Measurements from ENCODE around the gene SEC24B. TPM values are rescaled to one million over a fixed set of nuclear protein-coding genes. Genes with fewer than 3 reads are reported as not detected.

The SEC24B gene
- total and polyA plus RNA-seq, 9 donors, result 17.2 to 40.7 (median 33.8) TPM

DNA sequence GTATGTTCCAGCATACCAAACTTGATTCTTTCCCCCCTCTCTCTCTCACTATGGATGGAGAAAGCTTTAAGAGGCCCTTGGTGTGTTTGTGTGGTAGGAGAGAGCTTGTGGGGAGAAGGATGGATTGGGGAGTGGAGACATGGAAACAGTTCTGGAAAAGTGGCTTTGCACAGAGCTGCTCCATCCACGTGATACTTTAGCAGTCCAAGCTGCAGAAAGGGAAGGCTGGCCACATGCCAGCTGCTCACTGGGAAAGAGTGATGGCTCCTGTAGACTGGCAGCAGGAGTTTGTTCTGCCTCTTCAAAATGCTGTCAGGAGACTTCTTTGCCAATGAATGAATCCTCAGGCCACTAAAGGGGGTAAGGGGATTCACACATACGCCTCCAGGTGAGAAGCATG is 21.7 kb upstream of the SEC24B start:
- TF ChIP-seq EP300 (IDR thresholded peaks at IDR 0.05) (no peak), POLR2A (IDR thresholded peaks at IDR 0.05) (no peak)
- TF ChIP-seq, protein P1, sequence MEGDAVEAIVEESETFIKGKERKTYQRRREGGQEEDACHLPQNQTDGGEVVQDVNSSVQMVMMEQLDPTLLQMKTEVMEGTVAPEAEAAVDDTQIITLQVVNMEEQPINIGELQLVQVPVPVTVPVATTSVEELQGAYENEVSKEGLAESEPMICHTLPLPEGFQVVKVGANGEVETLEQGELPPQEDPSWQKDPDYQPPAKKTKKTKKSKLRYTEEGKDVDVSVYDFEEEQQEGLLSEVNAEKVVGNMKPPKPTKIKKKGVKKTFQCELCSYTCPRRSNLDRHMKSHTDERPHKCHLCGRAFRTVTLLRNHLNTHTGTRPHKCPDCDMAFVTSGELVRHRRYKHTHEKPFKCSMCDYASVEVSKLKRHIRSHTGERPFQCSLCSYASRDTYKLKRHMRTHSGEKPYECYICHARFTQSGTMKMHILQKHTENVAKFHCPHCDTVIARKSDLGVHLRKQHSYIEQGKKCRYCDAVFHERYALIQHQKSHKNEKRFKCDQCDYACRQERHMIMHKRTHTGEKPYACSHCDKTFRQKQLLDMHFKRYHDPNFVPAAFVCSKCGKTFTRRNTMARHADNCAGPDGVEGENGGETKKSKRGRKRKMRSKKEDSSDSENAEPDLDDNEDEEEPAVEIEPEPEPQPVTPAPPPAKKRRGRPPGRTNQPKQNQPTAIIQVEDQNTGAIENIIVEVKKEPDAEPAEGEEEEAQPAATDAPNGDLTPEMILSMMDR (IDR thresholded peaks at IDR 0.05), result no peak
- Histone ChIP-seq H3K27ac (no peak overlapping the region), H3K27me3 (no peaks in the 10 kb centered on the region), H3K4me1 (ENCODE audit: insufficient read depth) (no peaks in the 10 kb centered on the region), H3K9me3 (no peaks in the 10 kb centered on the region), H3K36me3 (no peaks in the 10 kb centered on the region), H3K4me3 (no peak overlapping the region)
- intact Hi-C loops (cut with DNase I), result no loop called here
- WGBS, 3 donors, result 60 to 72% (median 65%) methylated on average over 2 of the region's 2 CpGs
- peak in 2 of 5 donors; percentile 17 to 24 for DNase-seq

DNA sequence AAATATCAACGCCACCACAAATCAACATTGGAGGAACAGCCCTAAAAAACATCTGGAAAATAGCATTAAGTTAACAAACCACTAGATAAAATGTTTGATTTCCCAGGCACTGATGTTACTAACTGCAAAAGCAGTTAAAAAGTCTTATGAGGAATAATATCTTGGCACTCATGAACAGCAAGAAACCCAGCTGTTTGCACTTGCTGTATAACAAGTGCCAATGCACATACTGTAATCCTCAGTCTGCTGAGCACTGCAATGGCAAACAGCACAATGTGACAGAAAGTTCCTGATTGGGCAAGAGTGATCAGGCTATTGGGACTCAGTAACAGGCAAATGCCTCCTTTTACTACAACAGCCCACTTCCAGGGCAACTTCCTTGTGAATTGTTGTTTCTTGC is 20.8 kb upstream of the SEC24B start:
- 15 to 73% (median 48%) methylated on average over 1 of the region's 1 CpG for WGBS, 3 donors
- no peak for DNase-seq
- H3K36me3 ChIP-seq, result no peaks in the 10 kb centered on the region
- H3K9me3 ChIP-seq, result no peaks in the 10 kb centered on the region
- intact Hi-C loops (cut with DNase I), result no loop called here
- no peaks in the 10 kb centered on the region for H3K27me3 ChIP-seq
- no peaks in the 10 kb centered on the region for H3K4me1 ChIP-seq (ENCODE audit: insufficient read depth)
- no peak overlapping the region for H3K27ac ChIP-seq
- TF ChIP-seq, protein P1 (IDR thresholded peaks at IDR 0.05), result no peak
- TF ChIP-seq EP300 (IDR thresholded peaks at IDR 0.05) (no peak), POLR2A (IDR thresholded peaks at IDR 0.05) (no peak)
- H3K4me3 ChIP-seq, result no peak overlapping the region

DNA sequence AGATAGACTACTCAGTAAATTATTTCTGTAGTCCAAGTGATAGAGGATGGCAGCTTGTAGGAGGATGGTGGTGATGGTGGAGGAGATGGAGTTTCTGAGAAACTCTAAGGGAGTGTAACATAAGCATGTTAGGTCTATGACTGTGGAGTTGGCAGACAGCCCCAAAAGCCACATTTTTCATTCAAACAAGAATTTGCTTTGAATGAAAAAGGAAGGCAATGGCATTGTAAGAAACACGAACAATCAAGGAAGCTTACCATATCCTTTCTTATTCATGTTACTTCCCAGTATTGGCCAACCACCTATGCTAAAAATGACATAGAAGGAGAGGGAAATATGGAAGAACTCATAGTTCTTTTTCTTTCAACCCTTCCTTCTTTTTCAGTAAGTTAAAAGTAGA is 18.7 kb upstream of the SEC24B start:
- H3K27me3 ChIP-seq, result no peaks in the 10 kb centered on the region
- intact Hi-C loops (cut with DNase I), result no loop called here
- no peaks in the 10 kb centered on the region for H3K4me1 ChIP-seq (ENCODE audit: insufficient read depth)
- H3K4me3 ChIP-seq, result no peak overlapping the region
- no peak overlapping the region for H3K27ac ChIP-seq
- TF ChIP-seq, protein P1 (IDR thresholded peaks at IDR 0.05), result no peak
- TF ChIP-seq EP300 (IDR thresholded peaks at IDR 0.05) (no peak), POLR2A (IDR thresholded peaks at IDR 0.05) (no peak)
- no peaks in the 10 kb centered on the region for H3K36me3 ChIP-seq
- 51 to 67% (median 62%) methylated on average over 1 of the region's 1 CpG for WGBS, 3 donors
- DNase-seq, result no peak
- H3K9me3 ChIP-seq, result no peaks in the 10 kb centered on the region

DNA sequence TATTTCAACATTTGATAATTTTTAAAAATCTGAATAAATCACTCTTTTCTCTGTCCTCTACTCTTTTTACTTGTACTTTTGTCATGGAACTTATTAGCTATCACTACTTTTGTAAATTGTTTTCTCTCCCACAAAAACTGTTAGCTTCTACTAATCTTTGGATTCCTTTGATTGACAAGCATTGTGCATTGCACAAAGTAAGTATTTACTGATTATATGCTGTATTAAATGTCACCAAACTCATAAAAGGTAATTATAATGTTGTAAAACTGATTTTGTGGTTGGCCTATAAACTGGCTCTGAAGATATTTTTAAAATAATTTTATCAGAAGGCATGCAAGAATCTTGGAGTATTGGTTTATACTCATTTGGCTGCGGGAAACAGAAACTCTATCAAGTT is 15.0 kb upstream of the SEC24B start:
- TF ChIP-seq EP300 (IDR thresholded peaks at IDR 0.05), result no peak
- Histone ChIP-seq H3K4me3 (no peak overlapping the region), H3K27me3 (no peaks in the 10 kb centered on the region), H3K4me1 (ENCODE audit: insufficient read depth) (no peaks in the 10 kb centered on the region), H3K9me3 (no peaks in the 10 kb centered on the region), H3K27ac (no peak overlapping the region), H3K36me3 (no peaks in the 10 kb centered on the region)
- DNase-seq, result no peak
- 19 to 38% (median 20%) methylated on average over 1 of the region's 1 CpG for WGBS, 3 donors
- intact Hi-C loops (cut with DNase I), result no loop called here

DNA sequence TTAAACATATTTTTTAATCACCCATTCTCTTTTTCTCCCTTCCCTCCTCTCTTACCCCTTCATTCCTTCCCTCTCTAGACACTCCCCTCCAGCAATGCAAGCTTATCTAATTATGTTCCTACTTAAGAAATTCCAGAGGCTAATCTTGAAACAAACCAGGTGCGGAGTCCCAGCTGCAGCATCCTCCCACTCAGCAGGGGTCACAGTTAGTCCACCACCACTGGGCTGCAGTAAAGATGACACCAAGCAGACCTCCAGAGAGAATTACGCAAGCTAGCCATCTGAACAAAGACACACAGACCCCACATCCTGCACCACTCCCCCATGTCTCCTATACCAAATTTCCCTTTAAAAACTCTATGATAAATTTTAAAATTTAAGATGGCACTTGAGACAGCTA is 13.9 kb upstream of the SEC24B start:
- H3K9me3 ChIP-seq, result no peaks in the 10 kb centered on the region
- intact Hi-C loops (cut with DNase I), result loop anchor here (5.0 to 10.0 kb wide), 6 partner anchors 403 to 565 kb away; partner anchors contain the start of gene RRH (in 3 of the 4)
- H3K27ac ChIP-seq, result no peak overlapping the region
- H3K4me3 ChIP-seq, result no peak overlapping the region
- no peak for DNase-seq
- no peaks in the 10 kb centered on the region for H3K4me1 ChIP-seq (ENCODE audit: insufficient read depth)
- TF ChIP-seq EP300 (IDR thresholded peaks at IDR 0.05), result no peak
- no peak for TF ChIP-seq POLR2A (IDR thresholded peaks at IDR 0.05)
- TF ChIP-seq, protein P1 (IDR thresholded peaks at IDR 0.05), result no peak
- H3K36me3 ChIP-seq, result no peaks in the 10 kb centered on the region
- H3K27me3 ChIP-seq, result no peaks in the 10 kb centered on the region
- 32 to 46% (median 41%) methylated on average over 2 of the region's 2 CpGs for WGBS, 3 donors

All from ovary (tissue), 9 donors.